Fibroblast of skin of back (primary cell): Measurements from ENCODE around the gene NEIL3. TPM values are rescaled to one million over a fixed set of nuclear protein-coding genes. Genes with fewer than 3 reads are reported as not detected.

Source experiments
- DNase-seq: peaks from one replicate; pipeline ENCODE4 v3.0.0-alpha.2; 2013
- polyA plus RNA-seq, 2 experiments: library from polyadenylated mRNA; unstranded; fragments of 120-200 nt; gene quantifications; one replicate each; pipeline ENCODE4 v1.2.1, GENCODE V29; 2013; ENCODE audit not compliant: insufficient read length in 2 of 2

Gene NEIL3, protein sequence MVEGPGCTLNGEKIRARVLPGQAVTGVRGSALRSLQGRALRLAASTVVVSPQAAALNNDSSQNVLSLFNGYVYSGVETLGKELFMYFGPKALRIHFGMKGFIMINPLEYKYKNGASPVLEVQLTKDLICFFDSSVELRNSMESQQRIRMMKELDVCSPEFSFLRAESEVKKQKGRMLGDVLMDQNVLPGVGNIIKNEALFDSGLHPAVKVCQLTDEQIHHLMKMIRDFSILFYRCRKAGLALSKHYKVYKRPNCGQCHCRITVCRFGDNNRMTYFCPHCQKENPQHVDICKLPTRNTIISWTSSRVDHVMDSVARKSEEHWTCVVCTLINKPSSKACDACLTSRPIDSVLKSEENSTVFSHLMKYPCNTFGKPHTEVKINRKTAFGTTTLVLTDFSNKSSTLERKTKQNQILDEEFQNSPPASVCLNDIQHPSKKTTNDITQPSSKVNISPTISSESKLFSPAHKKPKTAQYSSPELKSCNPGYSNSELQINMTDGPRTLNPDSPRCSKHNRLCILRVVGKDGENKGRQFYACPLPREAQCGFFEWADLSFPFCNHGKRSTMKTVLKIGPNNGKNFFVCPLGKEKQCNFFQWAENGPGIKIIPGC
- polyA plus RNA-seq (2013, experiment 1 of 2; ENCODE audit: insufficient read length), result 9.9 TPM
- polyA plus RNA-seq (2013, experiment 2 of 2; ENCODE audit: insufficient read length), result 1.1 TPM

DNA sequence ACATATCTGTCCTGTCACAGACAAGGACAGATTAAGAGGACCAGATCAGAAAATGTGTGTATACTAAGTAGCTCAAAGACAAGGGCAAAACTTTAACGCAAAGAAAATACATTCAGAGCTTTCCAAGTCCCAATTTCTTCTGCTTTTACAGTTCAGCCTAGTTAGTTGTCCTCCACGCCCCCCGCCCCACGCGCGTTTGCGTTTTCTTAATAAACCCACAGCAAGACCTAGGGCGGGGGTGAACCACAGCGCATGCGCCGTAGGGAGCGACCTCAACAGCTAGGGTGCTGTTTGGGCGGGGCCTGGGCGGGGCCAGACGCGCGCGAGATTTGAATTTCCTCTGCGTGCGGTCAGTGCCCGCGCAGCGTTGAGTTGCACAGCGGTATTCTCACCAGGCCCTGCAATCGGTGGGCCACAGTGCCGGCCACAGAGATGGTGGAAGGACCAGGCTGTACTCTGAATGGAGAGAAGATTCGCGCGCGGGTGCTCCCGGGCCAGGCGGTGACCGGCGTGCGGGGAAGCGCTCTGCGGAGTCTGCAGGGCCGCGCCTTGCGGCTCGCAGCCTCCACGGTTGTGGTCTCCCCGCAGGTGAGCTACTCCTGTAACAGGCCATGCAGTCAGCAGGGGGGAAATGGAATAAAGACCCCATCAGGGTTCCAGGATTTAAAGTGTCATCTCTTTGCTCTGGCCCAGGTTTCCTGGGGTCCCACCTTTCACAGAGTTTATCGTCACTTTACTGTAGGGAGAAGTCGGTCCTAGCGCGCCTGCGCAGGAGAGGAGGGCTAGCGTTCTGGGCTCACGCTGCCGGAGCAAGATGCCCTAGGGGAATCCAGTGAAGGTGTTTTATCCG is at the start of gene NEIL3:
Gene NEIL3 (plus strand): TSS at position 353 of the 850 bp plus-strand sequence. CDS start 80 bp downstream, at position 433.
- peak; percentile 85 for DNase-seq

DNA sequence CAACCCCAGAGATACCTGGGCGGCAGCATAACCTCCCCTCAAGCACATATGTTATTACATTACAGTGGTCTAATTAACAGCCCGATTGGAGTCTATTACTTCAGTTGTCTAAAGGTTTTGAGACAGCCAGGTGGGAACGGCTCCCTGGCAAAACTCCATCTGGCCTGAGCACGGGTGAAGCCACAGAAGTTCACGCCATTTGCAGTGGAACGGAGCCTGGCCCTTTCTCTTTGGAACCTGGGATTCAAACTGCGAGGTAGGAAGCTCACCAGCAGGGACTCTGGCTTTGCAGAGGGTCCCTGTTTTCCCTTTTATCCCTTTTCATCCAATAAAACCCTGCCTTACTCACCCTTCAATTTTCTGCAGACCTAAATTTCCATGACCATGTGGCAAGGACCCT is 45.9 kb upstream of the NEIL3 start:
- no peak for DNase-seq

DNA sequence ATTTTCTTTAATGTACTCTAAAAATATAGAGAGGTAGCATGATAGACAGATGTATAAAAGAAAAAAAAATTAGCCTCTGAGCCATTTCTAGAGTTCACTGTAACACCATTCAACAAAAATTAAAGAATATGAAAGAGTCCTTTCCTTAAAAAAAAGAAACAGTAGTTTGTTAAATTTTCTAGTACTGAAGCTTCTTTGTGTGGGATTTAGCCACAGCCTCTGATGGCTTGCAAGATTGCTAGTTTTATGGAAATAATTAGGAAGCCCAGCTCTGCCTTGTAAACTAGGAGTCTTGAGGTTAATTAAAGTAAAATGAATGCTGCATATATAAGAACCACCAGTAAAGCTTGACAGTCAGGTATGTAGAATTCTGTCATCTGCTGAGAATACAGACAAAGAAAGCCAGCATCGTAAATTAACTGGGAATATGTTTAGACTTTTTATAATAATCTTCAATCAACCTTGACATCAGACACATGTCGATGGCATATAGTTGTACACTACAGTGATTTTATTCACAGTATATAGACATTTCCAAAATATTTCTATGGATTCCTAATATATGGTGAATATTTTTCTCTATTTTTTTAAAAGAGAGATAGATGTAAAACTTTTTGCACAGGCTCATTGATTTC is 44.8 kb upstream of the NEIL3 start:
- no peak for DNase-seq

DNA sequence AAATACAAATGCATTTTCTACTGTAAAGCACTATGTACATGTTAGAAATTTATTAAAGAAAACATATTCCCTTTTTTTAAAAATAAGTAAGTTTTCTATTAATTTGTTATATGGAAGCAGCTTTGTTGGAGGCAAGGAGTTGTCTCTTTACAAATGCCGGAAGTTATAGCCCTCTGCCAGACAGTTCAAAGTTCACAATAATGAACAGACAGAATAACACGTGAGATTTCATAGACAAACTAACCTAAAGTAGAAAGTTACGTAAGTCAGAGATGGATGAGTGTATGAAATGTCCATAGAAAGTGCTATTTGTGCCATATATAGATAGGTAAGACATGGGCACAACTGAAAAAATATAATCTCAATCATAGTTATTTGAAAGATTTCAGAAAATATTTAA is 43.9 kb upstream of the NEIL3 start:
- no peak for DNase-seq

DNA sequence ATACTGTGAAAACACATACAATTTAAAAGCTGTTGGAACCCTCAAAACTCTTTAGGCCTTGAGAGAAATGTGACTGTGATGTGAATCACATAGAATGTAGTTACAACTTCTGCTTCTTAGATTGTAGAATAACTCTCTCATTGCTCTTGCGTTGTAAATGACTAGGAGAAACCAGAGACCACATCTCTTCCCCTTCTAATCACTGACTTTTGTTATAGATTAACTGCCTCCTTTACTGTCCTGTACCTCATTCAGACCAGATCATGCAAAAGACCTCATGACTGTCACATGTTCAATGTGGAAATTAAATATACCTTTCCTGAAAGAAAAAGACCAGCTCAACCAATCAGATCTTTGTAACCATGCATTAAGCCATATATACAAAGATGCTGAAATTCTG is 43.2 kb upstream of the NEIL3 start:
- no peak for DNase-seq

DNA sequence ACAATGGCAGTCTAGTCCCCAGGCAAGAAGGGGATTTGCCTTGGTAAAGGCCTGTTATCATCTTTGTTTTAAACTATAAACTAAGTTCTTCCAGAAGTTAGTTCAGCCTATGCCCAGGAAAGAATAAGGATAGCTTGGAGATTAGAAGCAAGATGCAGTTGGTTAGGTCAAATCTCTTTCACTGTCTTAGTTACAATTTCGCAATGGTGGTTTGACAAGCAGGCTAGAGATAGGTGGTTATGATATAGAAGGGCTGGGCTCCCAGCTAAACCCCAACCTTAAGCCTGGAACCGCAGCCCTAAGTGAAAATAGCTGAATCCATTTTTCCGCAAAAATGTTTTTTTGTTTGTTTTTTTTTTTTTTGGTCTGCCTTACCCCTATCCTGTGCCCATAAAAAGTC is 41.8 kb upstream of the NEIL3 start:
- DNase-seq, result no peak

DNA sequence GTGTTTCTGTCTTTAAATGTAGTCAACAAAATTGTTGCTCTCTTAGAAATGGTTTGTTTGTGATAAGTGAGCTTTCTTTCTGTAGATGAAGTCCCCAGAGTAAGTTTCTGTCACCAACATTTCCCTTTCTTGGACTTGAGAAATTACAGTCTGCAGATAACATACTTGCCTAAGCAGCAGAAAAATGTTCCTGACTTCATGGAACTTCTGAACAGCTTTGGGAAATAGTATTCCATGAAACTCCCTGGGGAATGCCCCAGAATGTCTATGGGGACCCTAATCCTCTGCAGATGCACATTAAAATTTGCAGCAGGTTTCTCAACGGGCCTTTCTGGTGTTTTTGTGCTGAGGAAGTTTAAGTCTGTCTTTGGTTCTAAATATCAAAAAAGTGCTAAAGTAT is 38.6 kb upstream of the NEIL3 start:
- DNase-seq, result peak; percentile 4

DNA sequence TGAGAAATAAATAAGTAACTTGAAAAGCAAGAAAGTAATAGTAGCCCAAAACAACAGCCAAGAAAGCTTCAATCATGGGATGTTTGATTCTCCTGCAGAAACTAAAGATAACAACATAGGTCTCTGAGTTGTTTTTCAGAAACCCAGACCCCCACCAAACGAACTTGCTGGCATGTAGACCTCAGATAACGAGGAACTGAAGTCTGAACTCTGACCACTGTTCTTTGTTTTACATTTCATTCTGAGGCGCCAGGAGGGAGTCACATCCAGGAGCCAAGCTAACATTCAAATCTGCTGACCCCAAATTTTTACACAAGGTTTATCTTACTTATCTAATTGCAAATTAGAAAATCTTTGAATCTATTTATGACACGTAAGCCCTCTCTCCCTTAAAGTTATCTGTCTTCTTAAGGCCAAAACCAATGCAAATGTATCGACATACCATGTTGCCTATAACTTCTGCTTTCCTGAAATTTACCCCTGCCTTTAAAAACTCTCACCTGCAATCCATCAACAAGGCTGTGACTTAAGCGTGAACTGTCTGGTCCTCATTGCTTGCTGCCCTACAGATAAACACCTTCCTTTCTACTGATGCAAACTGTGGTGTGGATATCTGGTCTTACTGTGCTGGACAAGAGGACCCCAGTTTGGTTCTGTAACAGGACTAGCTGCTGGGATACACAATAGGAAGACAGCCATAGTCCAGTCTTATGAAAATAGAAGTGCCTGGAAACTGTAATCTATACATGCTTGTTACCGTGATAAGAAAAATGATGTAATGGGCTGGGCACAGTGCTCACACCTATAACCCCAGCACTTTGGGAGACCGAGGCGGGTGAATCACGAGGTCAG is 37.5 kb upstream of the NEIL3 start:
- no peak for DNase-seq

DNA sequence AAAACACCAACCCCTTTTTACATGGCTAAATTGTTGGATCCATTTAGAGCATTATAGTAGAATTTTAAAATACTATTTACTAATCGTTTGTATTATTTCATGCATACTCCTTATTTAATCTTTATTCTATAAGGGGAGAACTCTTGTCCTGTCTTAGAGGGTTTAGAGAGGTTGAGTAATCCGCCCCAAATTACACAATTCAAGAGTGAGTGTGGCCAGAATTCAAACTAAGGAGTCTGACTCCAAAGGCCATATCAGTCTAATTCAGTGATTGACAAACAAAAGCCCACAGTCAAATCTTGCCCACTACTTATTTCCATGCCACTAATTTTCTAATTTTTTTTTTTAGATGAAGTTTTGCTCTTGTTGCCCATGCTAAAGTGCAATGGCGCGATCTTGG is 33.7 kb upstream of the NEIL3 start:
- DNase-seq, result no peak

DNA sequence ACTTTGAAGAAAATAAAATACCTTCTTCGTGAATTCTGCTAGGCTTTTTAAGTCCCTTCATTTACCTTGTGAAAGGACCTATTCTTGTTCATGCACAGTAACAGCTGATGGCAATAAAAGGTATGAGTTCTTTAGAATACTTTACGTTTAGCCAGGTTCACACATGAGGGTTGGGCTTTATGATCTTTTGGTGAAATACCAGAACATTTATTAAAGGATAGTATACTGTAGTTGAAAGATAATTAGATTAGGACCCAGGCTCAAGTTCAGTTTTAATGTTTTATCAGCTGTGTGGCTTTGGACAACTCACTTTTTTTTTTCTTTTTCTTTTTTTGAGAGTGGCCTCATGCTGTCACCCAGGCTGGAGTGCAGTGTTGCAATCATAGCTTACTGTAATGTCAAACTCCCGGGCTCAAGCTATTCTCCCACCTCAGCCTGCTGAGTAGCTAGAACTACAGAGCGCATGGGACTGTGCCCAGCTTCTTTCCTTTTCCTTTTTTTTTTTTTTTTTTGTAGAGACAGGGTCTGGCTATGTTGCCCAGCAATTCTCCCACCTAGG is 28.2 kb upstream of the NEIL3 start:
- no peak for DNase-seq

DNA sequence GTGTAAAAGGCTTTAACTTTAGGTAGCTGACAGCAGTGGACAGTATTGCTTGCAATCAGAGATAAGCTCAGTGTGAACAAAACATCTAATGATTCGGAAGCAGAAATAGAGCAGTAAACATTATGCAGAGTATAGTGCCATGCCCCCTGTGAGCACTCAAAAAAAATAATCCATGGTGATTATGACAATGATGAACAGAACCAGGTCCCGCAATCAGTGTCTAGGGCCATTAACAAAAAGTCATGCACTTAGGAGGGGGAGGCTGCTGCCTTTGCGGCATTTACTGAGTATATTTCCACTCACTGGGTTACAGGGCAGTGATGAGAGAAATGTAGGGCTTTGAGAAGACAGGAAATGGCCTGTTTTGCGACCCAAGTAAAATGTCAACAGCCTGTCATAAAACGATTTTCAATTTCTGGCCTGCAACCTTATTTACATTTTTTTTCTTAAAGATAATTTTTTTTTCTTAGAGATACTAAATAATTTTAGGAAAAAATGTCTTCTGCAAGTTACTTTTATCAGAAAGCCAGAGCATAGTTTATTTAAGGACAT is 27.3 kb upstream of the NEIL3 start:
- DNase-seq, result no peak

DNA sequence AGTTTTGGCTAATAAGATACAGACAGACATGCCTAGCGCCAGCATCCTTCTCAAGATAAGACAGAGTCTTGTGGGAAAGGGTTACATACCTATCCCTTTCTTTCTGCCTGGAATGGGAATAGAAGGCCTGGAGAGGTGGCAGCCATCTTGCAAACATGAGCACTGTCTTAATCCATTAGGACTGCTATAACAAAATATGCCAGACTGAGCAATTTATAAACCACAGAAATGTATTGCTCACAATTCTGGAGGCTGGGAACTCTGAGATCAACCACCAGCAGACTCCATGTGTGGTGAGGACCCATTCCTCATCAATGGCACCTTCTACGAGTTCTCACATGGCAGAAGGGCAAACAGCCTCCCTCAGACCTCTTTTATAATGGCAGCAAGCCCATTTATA is 26.5 kb upstream of the NEIL3 start:
- peak; percentile 76 for DNase-seq

DNA sequence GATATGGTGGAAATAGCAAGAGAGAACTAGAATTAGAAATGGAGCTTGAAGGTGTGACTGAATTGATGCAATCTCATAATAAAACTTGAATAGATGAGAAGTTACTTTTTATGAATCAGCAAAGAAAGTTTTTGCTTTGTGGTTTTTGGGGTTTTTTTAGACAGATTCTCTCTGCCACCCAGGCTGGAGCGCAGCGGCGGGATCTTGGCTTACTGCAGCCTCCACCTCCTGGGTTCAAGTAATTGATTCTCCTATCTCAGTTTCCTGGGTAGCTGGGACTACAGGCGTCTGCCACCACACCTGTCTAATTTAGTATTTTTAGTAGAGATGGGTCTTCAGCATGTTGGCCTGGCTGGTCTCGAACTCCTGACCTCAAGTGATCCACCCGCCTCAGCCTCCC is 23.7 kb upstream of the NEIL3 start:
- DNase-seq, result no peak

DNA sequence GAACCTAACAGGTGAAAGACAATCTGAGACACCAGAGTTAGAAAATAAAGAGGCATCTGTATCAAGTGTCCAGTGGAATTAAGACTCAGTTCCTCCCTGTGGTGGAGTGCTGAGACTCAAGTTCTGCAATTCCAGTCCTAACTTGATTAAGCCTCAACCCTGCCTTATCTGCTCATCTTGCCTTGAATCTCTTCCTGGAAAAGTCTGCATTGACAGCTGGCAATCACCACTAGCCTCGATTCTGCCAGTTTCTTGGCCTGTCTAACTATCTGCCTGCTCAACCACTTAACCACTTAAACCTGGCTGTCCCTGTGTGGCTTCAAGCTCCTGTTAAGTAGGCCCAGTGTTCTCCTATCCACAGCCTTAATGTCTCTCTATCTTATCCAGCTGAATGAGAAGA is 22.4 kb upstream of the NEIL3 start:
- DNase-seq, result no peak

DNA sequence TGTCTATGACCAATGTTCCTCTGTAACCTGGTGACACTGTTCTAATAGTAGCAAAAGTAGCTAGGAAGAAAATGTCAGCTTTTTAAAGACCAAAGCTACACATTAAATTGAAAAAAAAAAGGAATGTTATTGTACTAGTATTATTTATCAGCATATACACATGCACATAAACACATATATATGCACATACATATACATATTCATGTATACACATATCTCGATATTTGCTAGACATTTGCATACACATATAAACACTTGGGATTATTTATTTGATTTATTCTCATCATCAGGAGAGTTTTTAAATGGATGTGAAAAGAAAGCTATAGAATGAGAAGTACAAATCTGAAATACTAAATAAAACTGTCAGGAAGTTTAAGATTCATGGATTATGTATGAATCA is 21.3 kb upstream of the NEIL3 start:
- DNase-seq, result no peak

DNA sequence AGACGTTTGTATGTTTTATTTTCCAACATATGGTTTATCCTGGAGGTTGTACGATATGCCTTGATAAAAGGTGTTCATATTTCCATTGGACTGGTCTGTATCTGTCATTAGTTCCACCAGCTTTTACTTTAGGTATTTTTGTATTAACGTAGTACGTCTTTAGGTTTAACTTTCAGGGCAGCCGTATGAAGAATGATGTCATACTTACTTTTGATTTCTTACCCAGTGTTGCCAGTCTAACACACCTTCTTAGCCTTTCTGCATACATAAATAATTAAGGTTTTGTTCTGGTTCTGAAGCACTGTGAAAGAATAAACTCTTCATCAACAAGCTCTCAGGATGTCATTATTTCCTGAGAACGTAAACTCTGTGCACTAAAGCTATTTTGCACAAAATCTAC is 18.9 kb upstream of the NEIL3 start:
- DNase-seq, result no peak

DNA sequence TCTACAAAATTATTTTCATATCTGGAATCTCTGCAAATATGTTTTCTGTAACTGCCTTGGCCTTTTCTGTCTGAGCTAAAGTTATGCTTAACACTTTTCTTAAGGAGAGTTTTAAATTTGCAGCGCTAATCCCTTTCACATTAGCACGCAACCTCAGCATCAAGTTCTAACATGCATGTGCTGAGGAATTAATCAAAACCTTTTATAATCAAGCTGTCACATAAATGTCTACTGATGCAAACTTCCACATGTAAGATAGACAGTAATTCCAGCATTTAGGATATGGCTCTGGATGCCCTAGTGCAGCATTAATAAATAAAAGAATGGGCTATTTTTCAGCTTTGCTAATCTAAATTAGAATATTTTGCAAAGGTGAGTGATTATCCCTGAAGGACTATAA is 17.5 kb upstream of the NEIL3 start:
- DNase-seq, result no peak

DNA sequence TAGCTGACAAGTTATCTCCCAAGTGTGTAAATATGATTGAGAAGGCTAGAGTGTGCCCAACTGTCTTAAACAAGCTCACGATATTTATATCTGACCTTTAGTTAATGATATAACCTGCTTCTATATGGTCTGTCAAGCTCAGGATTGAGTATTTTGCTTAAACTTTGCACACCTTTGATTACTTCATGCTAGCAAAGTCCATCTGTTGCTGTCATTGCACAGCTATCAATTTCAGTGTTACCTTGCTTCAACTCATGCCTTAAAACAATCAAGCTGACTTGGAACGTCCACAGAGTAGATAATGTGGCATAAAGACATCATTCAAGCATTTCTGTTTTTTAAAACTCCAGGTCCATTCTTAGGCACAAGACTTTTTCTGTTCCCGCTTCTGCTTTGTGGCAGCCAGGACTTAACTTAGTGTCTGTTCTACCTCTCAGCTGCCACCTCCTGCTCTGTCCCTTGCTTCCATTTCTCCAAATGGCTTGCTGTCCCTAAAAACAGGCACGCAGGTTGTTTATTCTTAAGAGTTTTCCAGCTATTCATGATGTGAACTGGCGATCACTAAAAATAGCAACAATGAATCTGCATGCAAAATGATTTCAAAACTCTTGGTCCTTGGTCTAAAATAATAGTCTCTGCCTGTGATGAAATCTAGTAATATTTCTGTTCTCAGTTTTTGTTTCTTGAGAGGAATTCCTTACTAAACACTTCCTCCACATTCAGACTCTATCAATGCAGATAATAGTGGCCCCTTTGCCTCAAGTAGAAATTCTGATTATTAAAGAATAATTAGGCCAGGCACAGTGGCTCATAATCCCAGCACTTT is 16.3 kb upstream of the NEIL3 start:
- DNase-seq, result no peak

DNA sequence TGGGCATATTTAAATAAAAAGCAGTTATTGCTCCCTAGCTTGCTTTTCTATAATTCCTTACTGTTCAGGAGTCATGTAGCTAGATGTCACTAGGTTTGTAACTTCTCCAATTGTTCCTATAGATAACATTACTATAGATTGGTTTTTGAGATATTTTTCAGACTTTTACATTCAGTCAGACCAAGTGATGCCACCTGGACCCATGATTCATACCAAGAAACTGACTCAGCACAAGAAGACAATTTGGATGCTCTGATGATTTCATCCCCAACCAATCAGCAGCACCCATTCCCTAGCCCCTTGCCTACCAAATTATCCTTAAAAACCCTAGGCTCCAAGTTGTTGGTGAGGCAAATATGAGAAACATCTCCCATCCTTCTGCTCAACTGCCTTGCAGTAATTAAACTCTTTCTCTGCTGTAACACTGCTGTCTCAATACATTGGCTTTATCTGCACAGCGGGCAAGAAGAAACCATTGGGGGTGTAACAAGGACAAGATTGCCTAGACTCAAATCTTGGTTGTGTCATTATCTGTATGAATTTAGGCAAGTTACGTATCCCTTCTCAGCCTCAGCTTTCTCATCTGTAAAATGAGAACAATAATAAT is 11.8 kb upstream of the NEIL3 start:
- no peak for DNase-seq

DNA sequence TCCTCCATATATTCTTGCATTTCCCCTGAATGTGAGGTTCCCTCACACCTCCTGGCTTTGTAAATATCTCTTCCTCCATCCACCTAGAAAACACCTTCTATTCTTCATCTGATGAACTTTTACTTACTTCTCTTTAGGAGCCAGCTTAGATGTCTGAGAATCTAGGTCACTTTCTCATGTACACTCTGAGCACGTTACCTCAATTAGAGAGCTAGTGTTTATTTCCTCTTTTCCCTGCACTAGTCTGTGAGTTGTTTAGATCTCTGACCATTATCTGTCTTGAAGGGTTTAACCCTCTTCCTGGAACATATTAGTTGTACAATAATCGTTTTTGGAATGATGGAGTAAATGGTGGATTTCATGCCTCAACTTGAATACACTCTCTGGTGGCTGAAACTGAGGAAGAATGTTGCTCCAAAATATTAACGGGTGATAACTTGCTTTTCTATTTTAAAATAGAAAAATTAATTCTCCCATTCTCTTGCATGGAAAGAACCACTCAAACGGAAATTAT is 8.5 kb upstream of the NEIL3 start:
- DNase-seq, result no peak
